GM23248 (cell line): ENCODE data around the gene CTIF.

ENCODE experiments used
- EZH2 ChIP-seq: fragments of 200-600 bp; sonication (generic); IDR thresholded peaks from 2 replicates; pipeline ENCODE4 v1.6.1; 2018; ENCODE audit warnings: antibody characterized with exemption, mild to moderate bottlenecking; ENCODE audit not compliant: insufficient read depth, poor library complexity, severe bottlenecking
- EZH2phosphoT487 ChIP-seq: fragments of 200-600 bp; sonication (generic); IDR thresholded peaks from 2 replicates; pipeline ENCODE4 v1.6.1; 2018; ENCODE audit warnings: antibody characterized with exemption, moderate library complexity, mild to moderate bottlenecking, low read depth; ENCODE audit not compliant: insufficient read depth

DNA sequence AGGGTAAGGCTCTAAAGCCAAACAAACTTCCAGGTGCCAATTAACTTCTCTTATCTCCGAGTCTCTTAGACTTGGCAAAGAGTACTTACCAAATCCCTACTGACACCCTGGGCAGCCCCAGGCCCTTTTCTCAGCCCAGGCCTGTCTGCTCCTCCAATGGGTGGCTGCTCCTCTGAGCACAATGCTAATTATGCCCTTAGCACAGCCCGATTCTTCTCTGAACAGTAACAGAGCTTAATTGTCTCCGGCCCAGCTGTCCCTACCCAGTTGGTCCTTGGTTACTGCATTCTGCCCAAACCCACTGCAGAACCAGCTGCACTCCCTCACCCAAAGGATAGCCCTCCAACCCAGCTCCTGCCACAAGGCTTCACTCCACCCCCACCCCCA lies 301.7 kb downstream of the CTIF start:
- TF ChIP-seq EZH2 (no peak), EZH2phosphoT487 (no peak)
